Ishikawa (cell line): ENCODE measurements around the gene ZFX.

Experiments
- CEBPB ChIP-seq: IDR thresholded peaks from 2 replicates; pipeline ENCODE4 v1.6.1; 2012
- CREB1 ChIP-seq: IDR thresholded peaks from 2 replicates; pipeline ENCODE4 v1.6.1; 2012; ENCODE audit warnings: low read depth
- EP300 ChIP-seq: IDR thresholded peaks from 2 replicates; pipeline ENCODE4 v1.6.1; 2012; ENCODE audit warnings: borderline replicate concordance
- REST ChIP-seq: IDR thresholded peaks from 2 replicates; pipeline ENCODE4 v1.6.1; 2012; ENCODE audit warnings: low read depth, mild to moderate bottlenecking
- TAF1 ChIP-seq: IDR thresholded peaks from 2 replicates; pipeline ENCODE4 v1.6.1; 2012; ENCODE audit warnings: low read depth, mild to moderate bottlenecking
- YY1 ChIP-seq: IDR thresholded peaks from 2 replicates; pipeline ENCODE4 v1.6.1; 2012; ENCODE audit warnings: low read depth

GRCh38 chrX:24186986-24187385 lies 37.5 kb downstream of the ZFX start:
- no peak for TF ChIP-seq CEBPB
- no peak for TF ChIP-seq YY1
- TF ChIP-seq EP300 = no peak
- no peak for TF ChIP-seq REST
- TF ChIP-seq TAF1 = no peak
- TF ChIP-seq CREB1 = no peak
